HG02642 (cell line): ENCODE results near the gene GTPBP6.

Experiments
- ATAC-seq: cut with Tn5 transposase; IDR thresholded peaks from one replicate; pipeline ENCODE4 v1.9.1; 2021; ENCODE audit warnings: mild to moderate bottlenecking; ENCODE audit not compliant: unreplicated experiment, poor library complexity

Gene GTPBP6

GRCh38 chrX:318739-319578, at the start of gene GTPBP6:
Gene GTPBP6, minus strand, starts transcription at chrX:318796. Its CDS starts 9 bp downstream, at chrX:318787.
- ATAC-seq, result peak; percentile 86

GRCh38 chrX:367866-368265, 49.3 kb upstream of the GTPBP6 start:
- ATAC-seq, result no peak

GRCh38 chrX:367349-367748, 48.8 kb upstream of the GTPBP6 start:
- no peak for ATAC-seq

- ATAC-seq, result no peak
Observed at GRCh38 chrX:363621-364375, 45.2 kb upstream of the GTPBP6 start.

GRCh38 chrX:362937-363620, 44.5 kb upstream of the GTPBP6 start:
- ATAC-seq, result no peak

GRCh38 chrX:362351-362750, 43.8 kb upstream of the GTPBP6 start:
- ATAC-seq, result no peak

- no peak for ATAC-seq
Observed at GRCh38 chrX:361231-362145, 42.9 kb upstream of the GTPBP6 start.

- no peak for ATAC-seq
Observed at GRCh38 chrX:360496-361150, 42.0 kb upstream of the GTPBP6 start.

GRCh38 chrX:358651-359143, 40.1 kb upstream of the GTPBP6 start:
- ATAC-seq, result no peak

- no peak for ATAC-seq
Observed at GRCh38 chrX:357693-358471, 39.3 kb upstream of the GTPBP6 start.

GRCh38 chrX:357035-357692, 38.6 kb upstream of the GTPBP6 start:
- ATAC-seq, result no peak

GRCh38 chrX:356385-357034, 37.9 kb upstream of the GTPBP6 start:
- ATAC-seq, result no peak

GRCh38 chrX:355329-356050, 36.9 kb upstream of the GTPBP6 start:
- no peak for ATAC-seq

GRCh38 chrX:353566-354535, 35.3 kb upstream of the GTPBP6 start:
- no peak for ATAC-seq

- no peak for ATAC-seq
Observed at GRCh38 chrX:352582-353314, 34.2 kb upstream of the GTPBP6 start.
